Measurements from ENCODE around the gene TMEM151A. TPM values are rescaled to one million over a fixed set of nuclear protein-coding genes. Genes with fewer than 3 reads are reported as not detected.

Gene TMEM151A
- total and polyA plus RNA-seq, 4 donors = 0.05 to 0.13 TPM; not detected in 2

DNA sequence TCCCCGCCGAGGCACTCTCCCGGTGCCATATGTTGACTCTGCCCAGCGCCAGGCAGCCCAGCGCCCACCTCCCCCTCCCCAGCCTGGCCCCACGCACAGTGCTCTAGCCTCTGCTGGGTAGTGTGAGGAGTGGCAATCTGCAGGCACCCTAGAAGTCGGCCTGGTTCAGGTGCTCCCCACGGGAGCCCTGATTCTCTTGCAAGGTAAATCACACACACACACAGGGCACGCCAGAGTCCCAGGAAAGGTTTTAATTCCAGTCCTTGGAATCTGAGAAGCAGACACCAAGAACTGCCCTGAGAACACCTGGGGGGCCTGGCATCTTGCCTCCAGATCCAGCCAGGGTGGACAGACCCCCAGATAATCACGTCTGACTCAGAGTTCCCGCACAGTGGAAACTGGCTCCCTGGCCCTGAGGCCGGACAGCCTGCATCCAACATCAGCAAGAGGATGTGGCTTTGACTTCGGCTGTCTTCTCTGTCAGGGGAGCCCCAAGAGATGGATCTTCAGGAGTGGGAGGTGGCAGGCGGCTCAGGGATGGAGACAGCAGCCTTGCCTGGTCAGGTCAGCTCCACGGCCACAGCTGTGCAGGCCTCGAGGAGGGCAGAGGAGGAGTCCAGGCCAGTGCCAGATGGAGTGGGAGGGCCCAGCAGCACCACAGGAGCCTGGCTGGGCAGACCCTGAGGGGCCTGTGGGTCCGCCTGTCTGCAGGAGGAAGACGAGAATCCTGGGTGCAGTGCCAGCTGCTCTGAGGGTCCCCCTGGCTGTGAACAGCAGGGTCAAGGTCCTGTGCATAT lies 45.6 kb downstream of the TMEM151A start:
- Histone ChIP-seq H3K4me3 (ENCODE audit: low read depth in 1 of 3, low read length in 3 of 3) (no peak overlapping the region), H3K36me3 (ENCODE audit: control insufficient read depth in 4 of 4, insufficient read depth in 3 of 4, low read depth in 1 of 4, low read length in 3 of 4) (peaks cover 12 to 35% (median 20%) of the 10 kb centered on the region in 4 donors), H3K9ac (ENCODE audit: low read depth in 1 of 2, low read length in 2 of 2) (no peak overlapping the region), H3K4me1 (ENCODE audit: control insufficient read depth in 4 of 4, insufficient read depth in 4 of 4, low read length in 3 of 4) (peaks cover 4 to 16% (median 8%) of the 10 kb centered on the region in 4 donors), H3K9me3 (ENCODE audit: control insufficient read depth in 4 of 4, low read length in 3 of 4) (no peaks in the 10 kb centered on the region), H3K27me3 (ENCODE audit: control insufficient read depth in 4 of 4, insufficient read depth in 4 of 4, low read length in 3 of 4) (no peaks in the 10 kb centered on the region), H3K27ac (ENCODE audit: low read depth in 1 of 2, low read length in 2 of 2) (peak overlapping the region in 1 of 2 donors; percentile 51)
- TF ChIP-seq YY1 (IDR thresholded peaks at IDR 0.05) (no peak), GABPA (IDR thresholded peaks at IDR 0.05 in 1 of 2, conservative IDR thresholded peaks at IDR 0.05 in 1 of 2) (no peak)
- WGBS = 71% methylated on average over 18 of the region's 18 CpGs
- DNase-seq (ENCODE audit: low spot score) = no peak

DNA sequence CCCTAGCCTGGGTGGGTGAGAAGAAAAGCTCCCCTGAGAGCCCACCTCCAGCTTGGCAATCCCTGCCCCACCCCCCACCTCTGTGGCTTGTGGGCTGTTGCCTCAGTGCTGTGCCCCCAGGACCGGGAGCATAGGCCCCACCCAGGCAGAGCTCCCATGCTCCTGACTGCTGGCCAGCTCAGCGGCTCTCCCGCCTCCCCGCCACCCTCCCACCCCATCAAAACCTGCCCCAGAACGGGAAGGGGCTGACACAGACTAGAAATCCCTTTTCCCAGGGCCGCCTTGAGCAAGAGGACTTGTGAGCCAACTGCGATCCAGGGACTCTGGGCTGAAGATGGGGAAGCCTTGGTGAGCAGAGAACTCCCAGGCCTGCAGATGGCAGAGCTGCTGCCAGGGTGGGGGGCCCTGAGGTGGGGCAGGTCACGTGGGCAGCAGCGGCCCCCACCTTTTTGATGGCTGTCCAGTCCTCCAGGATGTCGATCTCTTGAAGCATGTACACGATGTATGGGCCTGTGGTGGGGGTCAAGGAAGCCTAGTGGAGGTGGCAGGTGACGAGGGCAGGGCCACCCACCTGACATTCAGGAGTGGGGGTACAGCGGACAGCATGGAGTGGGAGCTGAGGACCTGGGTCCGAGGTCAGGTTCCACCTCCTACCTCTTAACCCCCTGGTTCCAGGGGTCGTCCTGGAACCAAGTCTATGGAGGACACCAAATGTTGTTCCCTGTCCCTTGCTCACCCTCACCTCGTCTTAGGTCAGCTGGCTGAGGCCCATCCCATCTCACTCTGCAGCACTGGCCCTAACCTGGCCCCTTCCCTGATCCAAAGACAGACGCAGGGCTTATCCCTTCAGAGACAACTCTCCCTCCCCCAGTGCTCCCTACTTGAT lies 46.8 kb downstream of the TMEM151A start:
- TF ChIP-seq EGR1 (IDR thresholded peaks at IDR 0.05; ENCODE audit: low read depth in 2 of 2) (no peak), SP1 (IDR thresholded peaks at IDR 0.05) (no peak), JUND (IDR thresholded peaks at IDR 0.05) (no peak), MAX (IDR thresholded peaks at IDR 0.05) (no peak), HNF4G (IDR thresholded peaks at IDR 0.05) (no peak), GABPA (IDR thresholded peaks at IDR 0.05 in 1 of 2, conservative IDR thresholded peaks at IDR 0.05 in 1 of 2) (no peak), ZBTB33 (IDR thresholded peaks at IDR 0.05) (no peak), FOXA2 (IDR thresholded peaks at IDR 0.05) (no peak), HNF4A (conservative IDR thresholded peaks at IDR 0.05) (no peak), ATF3 (IDR thresholded peaks at IDR 0.05) (no peak), RAD21 (IDR thresholded peaks at IDR 0.05) (no peak), NR2F2 (IDR thresholded peaks at IDR 0.05) (no peak), YY1 (IDR thresholded peaks at IDR 0.05) (no peak), FOXA1 (IDR thresholded peaks at IDR 0.05) (no peak), RXRA (IDR thresholded peaks at IDR 0.05) (no peak), TAF1 (conservative IDR thresholded peaks at IDR 0.05) (no peak)
- TF ChIP-seq, protein P1, sequence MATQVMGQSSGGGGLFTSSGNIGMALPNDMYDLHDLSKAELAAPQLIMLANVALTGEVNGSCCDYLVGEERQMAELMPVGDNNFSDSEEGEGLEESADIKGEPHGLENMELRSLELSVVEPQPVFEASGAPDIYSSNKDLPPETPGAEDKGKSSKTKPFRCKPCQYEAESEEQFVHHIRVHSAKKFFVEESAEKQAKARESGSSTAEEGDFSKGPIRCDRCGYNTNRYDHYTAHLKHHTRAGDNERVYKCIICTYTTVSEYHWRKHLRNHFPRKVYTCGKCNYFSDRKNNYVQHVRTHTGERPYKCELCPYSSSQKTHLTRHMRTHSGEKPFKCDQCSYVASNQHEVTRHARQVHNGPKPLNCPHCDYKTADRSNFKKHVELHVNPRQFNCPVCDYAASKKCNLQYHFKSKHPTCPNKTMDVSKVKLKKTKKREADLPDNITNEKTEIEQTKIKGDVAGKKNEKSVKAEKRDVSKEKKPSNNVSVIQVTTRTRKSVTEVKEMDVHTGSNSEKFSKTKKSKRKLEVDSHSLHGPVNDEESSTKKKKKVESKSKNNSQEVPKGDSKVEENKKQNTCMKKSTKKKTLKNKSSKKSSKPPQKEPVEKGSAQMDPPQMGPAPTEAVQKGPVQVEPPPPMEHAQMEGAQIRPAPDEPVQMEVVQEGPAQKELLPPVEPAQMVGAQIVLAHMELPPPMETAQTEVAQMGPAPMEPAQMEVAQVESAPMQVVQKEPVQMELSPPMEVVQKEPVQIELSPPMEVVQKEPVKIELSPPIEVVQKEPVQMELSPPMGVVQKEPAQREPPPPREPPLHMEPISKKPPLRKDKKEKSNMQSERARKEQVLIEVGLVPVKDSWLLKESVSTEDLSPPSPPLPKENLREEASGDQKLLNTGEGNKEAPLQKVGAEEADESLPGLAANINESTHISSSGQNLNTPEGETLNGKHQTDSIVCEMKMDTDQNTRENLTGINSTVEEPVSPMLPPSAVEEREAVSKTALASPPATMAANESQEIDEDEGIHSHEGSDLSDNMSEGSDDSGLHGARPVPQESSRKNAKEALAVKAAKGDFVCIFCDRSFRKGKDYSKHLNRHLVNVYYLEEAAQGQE (IDR thresholded peaks at IDR 0.05) = no peak
- TF ChIP-seq, protein P2, sequence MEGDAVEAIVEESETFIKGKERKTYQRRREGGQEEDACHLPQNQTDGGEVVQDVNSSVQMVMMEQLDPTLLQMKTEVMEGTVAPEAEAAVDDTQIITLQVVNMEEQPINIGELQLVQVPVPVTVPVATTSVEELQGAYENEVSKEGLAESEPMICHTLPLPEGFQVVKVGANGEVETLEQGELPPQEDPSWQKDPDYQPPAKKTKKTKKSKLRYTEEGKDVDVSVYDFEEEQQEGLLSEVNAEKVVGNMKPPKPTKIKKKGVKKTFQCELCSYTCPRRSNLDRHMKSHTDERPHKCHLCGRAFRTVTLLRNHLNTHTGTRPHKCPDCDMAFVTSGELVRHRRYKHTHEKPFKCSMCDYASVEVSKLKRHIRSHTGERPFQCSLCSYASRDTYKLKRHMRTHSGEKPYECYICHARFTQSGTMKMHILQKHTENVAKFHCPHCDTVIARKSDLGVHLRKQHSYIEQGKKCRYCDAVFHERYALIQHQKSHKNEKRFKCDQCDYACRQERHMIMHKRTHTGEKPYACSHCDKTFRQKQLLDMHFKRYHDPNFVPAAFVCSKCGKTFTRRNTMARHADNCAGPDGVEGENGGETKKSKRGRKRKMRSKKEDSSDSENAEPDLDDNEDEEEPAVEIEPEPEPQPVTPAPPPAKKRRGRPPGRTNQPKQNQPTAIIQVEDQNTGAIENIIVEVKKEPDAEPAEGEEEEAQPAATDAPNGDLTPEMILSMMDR (IDR thresholded peaks at IDR 0.05; ENCODE audit: low read depth, low read length, missing input control) = no peak
- no peaks in the 10 kb centered on the region for H3K27me3 ChIP-seq (ENCODE audit: control insufficient read depth in 4 of 4, insufficient read depth in 4 of 4, low read length in 3 of 4)
- no peak overlapping the region for H3K27ac ChIP-seq (ENCODE audit: low read depth in 1 of 2, low read length in 2 of 2)
- no peaks in the 10 kb centered on the region for H3K9me3 ChIP-seq (ENCODE audit: control insufficient read depth in 4 of 4, low read length in 3 of 4)
- peaks cover 12 to 35% (median 20%) of the 10 kb centered on the region in 4 donors for H3K36me3 ChIP-seq (ENCODE audit: control insufficient read depth in 4 of 4, insufficient read depth in 3 of 4, low read depth in 1 of 4, low read length in 3 of 4)
- 89% methylated on average over 17 of the region's 17 CpGs for WGBS
- H3K9ac ChIP-seq (ENCODE audit: low read depth in 1 of 2, low read length in 2 of 2) = no peak overlapping the region
- DNase-seq (ENCODE audit: low spot score) = no peak
- peaks cover 4 to 18% (median 10%) of the 10 kb centered on the region in 4 donors for H3K4me1 ChIP-seq (ENCODE audit: control insufficient read depth in 4 of 4, insufficient read depth in 4 of 4, low read length in 3 of 4)
- no peak overlapping the region for H3K4me3 ChIP-seq (ENCODE audit: low read depth in 1 of 3, low read length in 3 of 3)

All from liver (tissue), 9 donors.